ENCODE measurements around the gene PIGP. TPM values are rescaled to one million over a fixed set of nuclear protein-coding genes. Genes with fewer than 3 reads are reported as not detected.
A peak's percentile ranks its signal among the peaks of the same experiment; 100 is the strongest.

Gene PIGP
- total RNA-seq, 2 experiments from 2014 or later, result 12.0 to 15.2 TPM

DNA sequence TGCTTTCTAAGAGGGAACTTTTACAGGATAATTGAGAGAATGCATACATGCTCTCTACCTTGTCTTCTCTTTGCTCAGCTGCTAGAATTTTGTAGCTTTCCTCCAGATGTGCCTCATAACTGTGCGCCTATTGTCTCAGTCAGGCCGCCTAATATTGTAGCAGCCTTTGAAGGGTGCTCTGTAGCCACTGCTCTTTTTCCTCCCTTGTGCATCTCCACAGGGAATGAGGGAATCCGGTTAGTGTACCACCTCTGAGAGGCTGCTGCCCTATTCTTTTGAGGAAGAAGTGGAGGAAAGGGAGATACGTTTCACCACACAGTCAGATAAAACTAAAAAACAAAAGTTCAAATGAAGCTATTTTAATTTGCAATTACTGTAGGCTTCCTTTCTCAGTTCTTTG is 22.9 kb upstream of the PIGP start:
- no peak for ATAC-seq
- CTCF ChIA-PET, result no interaction called here
- no peak overlapping the region for H3K27ac Mint-ChIP-seq

DNA sequence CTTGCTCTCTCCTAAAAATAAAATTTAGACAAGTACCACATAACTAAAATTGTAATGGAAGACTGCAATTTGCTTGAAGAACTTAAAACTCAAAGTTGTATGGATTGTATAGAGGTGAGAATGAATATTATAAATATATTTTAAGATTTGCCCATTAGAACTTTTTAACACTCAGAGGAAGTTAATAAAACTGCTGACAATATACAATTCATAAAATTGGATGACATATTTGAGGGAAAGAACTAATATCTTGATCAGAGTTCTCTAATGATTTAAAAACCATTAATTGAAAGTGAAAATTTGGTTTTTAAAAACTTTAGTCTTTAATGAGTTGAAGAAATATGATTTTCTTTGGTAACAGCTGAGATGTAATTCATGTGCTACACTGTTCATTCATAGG is 21.1 kb upstream of the PIGP start:
- H3K27me3 Mint-ChIP-seq (ENCODE audit: low read depth), result no peaks in the 10 kb centered on the region
- DNase-seq (no peak), ATAC-seq (no peak)
- no peaks in the 10 kb centered on the region for H3K9me3 Mint-ChIP-seq (ENCODE audit: insufficient read depth)
- no peak overlapping the region for H3K27ac Mint-ChIP-seq
- no peaks in the 10 kb centered on the region for H3K4me1 Mint-ChIP-seq (ENCODE audit: low read depth)
- POLR2A ChIA-PET, result no interaction called here
- CTCF ChIA-PET, result no interaction called here
- H3K36me3 Mint-ChIP-seq (ENCODE audit: low read depth), result peaks cover 40% of the 10 kb centered on the region
- no peak overlapping the region for H3K4me3 Mint-ChIP-seq

More for the DNA sequence above, 22.9 kb upstream of the PIGP start:
- Mint-ChIP-seq H3K4me1 (ENCODE audit: low read depth) (no peaks in the 10 kb centered on the region), H3K4me3 (no peak overlapping the region), H3K36me3 (ENCODE audit: low read depth) (peaks cover 35% of the 10 kb centered on the region), H3K27me3 (ENCODE audit: low read depth) (no peaks in the 10 kb centered on the region), H3K9me3 (ENCODE audit: insufficient read depth) (no peaks in the 10 kb centered on the region)
- no peak for DNase-seq
- POLR2A ChIA-PET, result no interaction called here

DNA sequence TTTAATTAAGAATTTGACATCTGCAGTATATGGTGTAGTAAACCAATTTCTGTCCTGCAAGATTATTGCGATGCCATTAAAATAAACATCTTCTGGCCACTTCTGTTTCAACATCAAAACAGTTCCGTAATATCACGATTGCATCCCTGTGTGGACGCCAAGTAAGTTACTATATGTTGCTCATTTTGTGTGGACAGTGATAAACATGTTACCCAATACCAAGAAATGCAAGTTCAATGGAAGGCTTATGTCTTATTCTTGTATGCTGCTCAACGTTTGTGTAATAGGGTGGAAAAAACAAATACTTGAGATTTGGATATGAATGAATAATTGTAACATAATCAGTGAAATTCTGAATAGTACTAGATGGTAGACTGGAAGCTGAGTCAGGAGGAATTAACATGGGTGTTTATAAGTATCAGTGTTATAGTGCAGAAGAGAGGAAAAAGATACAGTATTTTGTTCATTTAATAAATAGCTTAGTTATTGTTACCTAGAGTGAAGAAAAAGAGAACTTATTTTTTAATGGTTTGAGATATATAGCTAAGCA is 15.4 kb upstream of the PIGP start:
- CTCF ChIA-PET, result interaction anchor here (1.2 kb wide), 1 partner anchor 10 kb away, joined by 3 read pairs; no protein-coding TSS in a partner anchor
- no peak overlapping the region for H3K27ac Mint-ChIP-seq
- POLR2A ChIA-PET, result no interaction called here

DNA sequence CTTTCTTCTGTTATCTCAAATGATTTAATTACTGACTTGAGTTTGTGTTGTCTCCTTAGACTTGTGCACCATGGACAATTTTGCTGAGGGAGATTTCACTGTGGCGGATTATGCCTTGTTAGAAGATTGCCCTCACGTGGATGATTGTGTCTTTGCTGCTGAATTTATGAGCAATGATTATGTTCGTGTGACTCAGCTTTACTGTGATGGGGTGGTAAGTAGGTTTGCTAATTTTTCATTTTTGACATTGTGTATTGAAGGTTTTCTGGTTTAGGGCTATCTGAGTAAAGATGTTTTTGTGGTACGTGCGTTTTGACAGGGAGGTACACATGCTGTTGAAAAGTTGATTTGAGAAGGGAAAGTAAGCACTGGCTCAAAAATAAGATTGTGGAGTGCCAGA is 14.3 kb upstream of the PIGP start:
- Mint-ChIP-seq H3K27me3 (ENCODE audit: low read depth) (no peaks in the 10 kb centered on the region), H3K36me3 (ENCODE audit: low read depth) (peaks cover 19% of the 10 kb centered on the region), H3K4me1 (ENCODE audit: low read depth) (peaks cover 4% of the 10 kb centered on the region), H3K9me3 (ENCODE audit: insufficient read depth) (no peaks in the 10 kb centered on the region), H3K27ac (no peak overlapping the region), H3K4me3 (no peak overlapping the region)
- POLR2A ChIA-PET, result interaction anchor here (0.5 kb wide), 1 partner anchor 72 kb away, joined by 3 read pairs; no protein-coding TSS in a partner anchor
- CTCF ChIA-PET, result interaction anchor here (0.9 to 2.1 kb wide), 3 partner anchors 12 to 110 kb away, joined by 3 to 4 read pairs (median 4); no protein-coding TSS in a partner anchor
- ATAC-seq (no peak), DNase-seq (no peak)

More for the DNA sequence above, 15.4 kb upstream of the PIGP start:
- H3K27me3 Mint-ChIP-seq (ENCODE audit: low read depth), result no peaks in the 10 kb centered on the region
- peaks cover 2% of the 10 kb centered on the region for H3K4me1 Mint-ChIP-seq (ENCODE audit: low read depth)
- peaks cover 20% of the 10 kb centered on the region for H3K36me3 Mint-ChIP-seq (ENCODE audit: low read depth)
- H3K9me3 Mint-ChIP-seq (ENCODE audit: insufficient read depth), result no peaks in the 10 kb centered on the region
- H3K4me3 Mint-ChIP-seq, result no peak overlapping the region
- no peak for ATAC-seq
- no peak for DNase-seq

DNA sequence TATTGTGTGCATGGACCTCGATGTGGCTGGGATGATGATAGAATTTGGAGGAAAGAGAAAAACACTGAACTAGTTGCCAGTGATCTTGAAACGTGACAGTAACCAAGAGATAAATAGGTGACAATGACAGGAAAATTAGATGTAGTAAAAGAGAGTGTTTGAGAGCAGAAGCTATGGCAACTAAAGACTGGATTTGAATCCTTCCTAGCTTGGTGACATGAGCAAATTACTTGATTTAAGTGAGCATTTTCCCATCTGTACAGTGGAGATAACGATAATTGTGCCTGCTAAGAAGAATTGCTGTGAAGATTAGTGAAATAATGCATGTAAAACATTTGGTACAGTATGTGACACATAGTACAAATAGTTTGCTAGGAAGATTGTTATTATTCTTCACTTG is 12.9 kb upstream of the PIGP start:
- H3K36me3 Mint-ChIP-seq (ENCODE audit: low read depth), result peaks cover 14% of the 10 kb centered on the region
- DNase-seq, result no peak
- H3K4me1 Mint-ChIP-seq (ENCODE audit: low read depth), result peaks cover 6% of the 10 kb centered on the region
- H3K9me3 Mint-ChIP-seq (ENCODE audit: insufficient read depth), result no peaks in the 10 kb centered on the region
- ChIA-PET POLR2A (no interaction called here), CTCF (interaction anchor here (1.2 to 2.1 kb wide), 2 partner anchors 15 to 76 kb away, joined by 3 to 4 read pairs; no protein-coding TSS in a partner anchor)
- no peak overlapping the region for H3K27ac Mint-ChIP-seq
- no peak for ATAC-seq
- H3K4me3 Mint-ChIP-seq, result no peak overlapping the region
- H3K27me3 Mint-ChIP-seq (ENCODE audit: low read depth), result no peaks in the 10 kb centered on the region

DNA sequence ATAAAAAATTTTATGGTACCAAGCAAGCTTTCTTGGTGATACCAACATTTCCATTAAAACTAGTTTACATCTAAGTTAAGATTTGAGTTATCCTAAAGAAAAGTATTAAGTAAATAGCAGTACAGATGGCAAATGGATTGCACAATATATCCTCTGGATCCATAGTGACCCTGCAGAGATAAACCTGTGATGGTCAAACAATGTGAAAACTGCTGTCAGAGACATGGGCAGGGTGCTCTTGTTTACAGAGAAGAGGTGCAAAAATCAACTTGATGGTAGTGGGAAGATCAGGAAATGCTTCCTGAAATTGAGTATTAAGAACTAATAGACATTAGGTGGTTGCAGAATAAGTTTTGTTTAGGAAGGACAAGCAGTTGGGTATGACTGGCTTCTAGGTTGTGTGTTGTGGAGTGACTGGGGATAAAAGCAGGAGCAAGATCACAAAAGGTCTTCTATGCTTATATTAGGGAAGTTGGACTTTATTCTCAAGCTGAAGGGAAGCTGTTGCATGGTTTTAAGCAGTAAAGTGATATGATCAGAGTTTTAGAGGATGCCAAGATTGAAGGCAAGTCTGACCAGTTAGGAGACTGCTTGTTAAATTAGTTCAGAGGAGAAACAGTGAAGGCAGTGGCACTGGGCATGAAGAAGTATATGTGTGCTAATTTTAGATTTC is 10.1 kb upstream of the PIGP start:
- Mint-ChIP-seq H3K9me3 (ENCODE audit: insufficient read depth) (no peaks in the 10 kb centered on the region), H3K4me1 (ENCODE audit: low read depth) (peaks cover 10% of the 10 kb centered on the region), H3K36me3 (ENCODE audit: low read depth) (peaks cover 6% of the 10 kb centered on the region), H3K4me3 (no peak overlapping the region), H3K27me3 (ENCODE audit: low read depth) (no peaks in the 10 kb centered on the region), H3K27ac (no peak overlapping the region)
- no peak for DNase-seq
- POLR2A ChIA-PET, result no interaction called here
- no peak for ATAC-seq
- CTCF ChIA-PET, result no interaction called here

DNA sequence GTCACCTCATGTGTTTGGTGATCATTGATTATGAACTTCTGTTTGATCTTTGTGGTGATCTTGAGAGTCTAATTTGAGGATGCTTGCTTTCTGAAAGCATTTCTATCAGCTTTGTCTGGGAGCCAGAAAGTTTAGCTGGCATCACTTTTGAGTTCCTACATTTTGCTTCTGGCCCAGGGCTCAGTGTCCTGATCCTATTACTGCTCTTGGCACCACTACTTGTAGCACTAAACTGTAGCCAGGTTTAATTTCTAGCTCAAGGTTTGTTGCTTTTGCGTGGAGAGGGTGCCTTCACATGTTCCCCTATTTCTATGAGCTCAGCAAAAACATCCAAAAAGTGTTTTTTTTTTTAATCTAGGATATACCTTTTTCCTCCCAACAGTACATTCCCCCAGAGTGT is 9.5 kb upstream of the PIGP start:
- Mint-ChIP-seq H3K36me3 (ENCODE audit: low read depth) (peaks cover 6% of the 10 kb centered on the region), H3K27ac (no peak overlapping the region), H3K27me3 (ENCODE audit: low read depth) (no peaks in the 10 kb centered on the region), H3K4me3 (no peak overlapping the region), H3K9me3 (ENCODE audit: insufficient read depth) (no peaks in the 10 kb centered on the region), H3K4me1 (ENCODE audit: low read depth) (peaks cover 11% of the 10 kb centered on the region)
- POLR2A ChIA-PET, result no interaction called here
- ATAC-seq, result no peak
- DNase-seq, result no peak
- CTCF ChIA-PET, result interaction anchor here (0.8 kb wide), 1 partner anchor 106 kb away, joined by 3 read pairs; no protein-coding TSS in a partner anchor

DNA sequence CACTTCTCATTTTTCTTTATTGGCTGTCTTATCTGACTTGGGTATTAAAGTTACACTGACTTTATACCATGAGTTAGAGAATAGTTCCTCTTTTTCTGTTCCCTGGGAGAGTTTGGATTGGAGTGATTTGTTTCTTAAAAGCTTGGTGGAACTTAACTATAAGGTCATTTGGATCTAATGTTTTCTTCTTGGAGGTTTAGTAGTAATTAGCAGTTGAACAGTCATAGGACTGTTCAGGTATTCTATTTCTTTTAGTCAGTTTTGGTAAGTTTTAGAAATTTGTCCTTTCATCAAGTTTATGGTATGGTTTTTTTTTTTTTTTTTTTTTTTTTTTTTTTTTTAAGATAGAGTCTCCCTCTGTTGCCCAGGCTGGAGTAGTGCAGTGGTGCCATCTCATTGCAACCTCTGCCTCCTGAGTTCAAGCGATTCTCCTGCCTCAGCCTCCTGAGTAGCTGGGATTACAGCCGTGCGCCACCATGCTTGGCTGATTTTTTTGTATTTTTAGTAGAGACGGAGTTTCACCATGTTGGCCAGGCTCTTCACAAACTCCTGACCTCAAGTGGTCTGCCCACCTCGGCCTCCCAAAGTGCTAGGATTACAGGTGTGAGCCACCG is 6.4 kb upstream of the PIGP start:
- no peaks in the 10 kb centered on the region for H3K9me3 Mint-ChIP-seq (ENCODE audit: insufficient read depth)
- H3K36me3 Mint-ChIP-seq (ENCODE audit: low read depth), result peaks cover 8% of the 10 kb centered on the region
- ChIA-PET POLR2A (no interaction called here), CTCF (interaction anchor here (0.6 to 1.3 kb wide), 2 partner anchors 39 to 102 kb away, joined by 3 to 4 read pairs; no protein-coding TSS in a partner anchor)
- peak; percentile 60 for ATAC-seq
- peaks cover 26% of the 10 kb centered on the region for H3K4me1 Mint-ChIP-seq (ENCODE audit: low read depth)
- peak; percentile 34 for DNase-seq
- H3K4me3 Mint-ChIP-seq, result no peak overlapping the region
- H3K27ac Mint-ChIP-seq, result no peak overlapping the region
- H3K27me3 Mint-ChIP-seq (ENCODE audit: low read depth), result no peaks in the 10 kb centered on the region

DNA sequence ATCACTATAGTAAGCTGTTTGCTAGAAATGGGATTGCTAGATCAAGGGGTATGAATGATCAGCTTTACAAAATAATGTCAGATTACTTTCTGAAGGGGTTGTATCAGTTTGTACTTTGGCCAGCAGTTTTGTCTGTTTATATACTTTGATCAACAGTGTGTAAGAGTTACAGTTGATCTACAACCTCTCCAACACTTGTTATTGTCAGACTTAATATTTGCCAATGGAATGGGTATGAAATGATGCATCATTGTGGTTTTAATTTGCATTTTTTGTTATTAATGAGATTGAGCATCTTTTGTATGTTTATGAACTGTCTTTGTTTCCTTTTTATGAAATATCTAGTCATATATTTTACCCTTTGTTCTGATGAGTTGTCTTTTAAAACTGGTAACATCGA is 4.5 kb upstream of the PIGP start:
- H3K27me3 Mint-ChIP-seq (ENCODE audit: low read depth), result no peaks in the 10 kb centered on the region
- H3K27ac Mint-ChIP-seq, result no peak overlapping the region
- H3K9me3 Mint-ChIP-seq (ENCODE audit: insufficient read depth), result no peaks in the 10 kb centered on the region
- no peak overlapping the region for H3K4me3 Mint-ChIP-seq
- no peak for DNase-seq
- peaks cover 6% of the 10 kb centered on the region for H3K36me3 Mint-ChIP-seq (ENCODE audit: low read depth)
- ATAC-seq, result no peak
- CTCF ChIA-PET, result interaction anchor here (1.3 kb wide), 1 partner anchor 24 kb away, joined by 4 read pairs; no protein-coding TSS in a partner anchor
- POLR2A ChIA-PET, result interaction anchor here (0.6 kb wide), 1 partner anchor 148 kb away, joined by 3 read pairs; no protein-coding TSS in a partner anchor
- peaks cover 26% of the 10 kb centered on the region for H3K4me1 Mint-ChIP-seq (ENCODE audit: low read depth)

DNA sequence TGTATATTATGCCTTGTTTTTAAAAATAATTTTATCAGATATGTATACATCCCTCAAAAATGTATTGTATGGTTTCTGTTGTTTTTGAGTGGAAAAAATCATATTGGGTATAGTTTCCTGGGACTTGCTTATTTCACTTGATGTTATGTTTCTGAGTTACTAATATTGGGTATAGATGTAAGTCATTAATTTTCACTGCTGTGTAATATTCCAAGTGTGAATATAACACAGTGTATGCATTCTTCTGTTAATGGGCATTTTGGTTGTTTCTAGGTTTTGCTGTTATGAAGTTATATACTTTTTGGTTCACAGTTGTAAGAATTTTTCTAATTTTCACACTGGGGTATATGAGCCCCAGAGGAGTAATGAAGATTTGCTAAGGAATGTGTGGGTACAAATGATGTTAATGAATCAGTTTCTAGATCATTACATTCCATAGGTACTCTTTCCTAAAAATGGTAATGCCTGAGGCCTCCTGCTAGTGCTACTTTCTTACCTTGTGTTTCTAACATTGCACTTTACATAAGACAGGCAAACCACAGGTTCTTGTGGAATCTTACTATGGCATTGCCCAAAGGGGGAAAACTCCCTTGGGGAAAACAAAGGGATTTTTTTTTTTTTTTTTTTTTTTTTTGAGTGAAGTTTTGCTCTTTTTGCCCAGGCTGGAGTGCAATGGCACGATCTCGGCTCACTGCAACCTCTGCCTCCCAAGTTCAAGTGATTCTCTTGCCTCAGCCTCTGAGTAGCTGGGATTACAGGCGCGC is 3.4 kb upstream of the PIGP start:
- Mint-ChIP-seq H3K9me3 (ENCODE audit: insufficient read depth) (no peaks in the 10 kb centered on the region), H3K4me1 (ENCODE audit: low read depth) (peaks cover 33% of the 10 kb centered on the region), H3K27ac (no peak overlapping the region), H3K27me3 (ENCODE audit: low read depth) (no peaks in the 10 kb centered on the region), H3K4me3 (no peak overlapping the region), H3K36me3 (ENCODE audit: low read depth) (peaks cover 4% of the 10 kb centered on the region)
- ChIA-PET CTCF (no interaction called here), POLR2A (no interaction called here)
- ATAC-seq (no peak), DNase-seq (no peak)

DNA sequence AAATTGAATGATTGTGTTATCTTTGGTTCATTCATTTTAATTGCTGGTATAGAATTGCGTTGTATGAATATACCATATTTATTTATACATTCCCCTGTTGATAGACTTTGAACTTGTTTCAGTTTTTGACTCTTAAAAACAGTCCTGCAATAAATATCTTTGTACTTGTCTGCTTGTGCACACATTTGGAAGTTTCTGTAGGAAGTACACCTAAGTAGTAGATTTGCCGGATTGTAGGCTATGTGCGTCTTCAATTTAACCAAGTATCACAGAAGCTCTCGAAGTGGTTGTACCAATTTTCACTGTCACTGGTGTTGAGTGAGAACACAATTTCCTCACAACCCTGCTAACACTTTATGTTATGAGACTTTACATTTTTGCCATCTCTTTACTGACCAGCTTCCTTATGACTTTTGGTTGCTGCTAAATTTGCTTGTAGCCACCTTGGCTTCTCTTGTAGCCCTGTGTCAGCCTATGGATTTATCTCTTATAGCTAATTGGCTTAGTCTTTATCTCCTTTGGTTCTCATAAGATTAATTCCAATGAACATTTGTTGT is 2.4 kb upstream of the PIGP start:
- peak overlapping the region; percentile 88 for H3K4me3 Mint-ChIP-seq
- CTCF ChIA-PET, result interaction anchor here (1.4 kb wide), 1 partner anchor 65 kb away, joined by 3 read pairs; no protein-coding TSS in a partner anchor
- POLR2A ChIA-PET, result no interaction called here

More for the DNA sequence above, 2.4 kb upstream of the PIGP start:
- no peak overlapping the region for H3K27ac Mint-ChIP-seq
- DNase-seq (no peak), ATAC-seq (no peak)
- H3K36me3 Mint-ChIP-seq (ENCODE audit: low read depth), result peaks cover 10% of the 10 kb centered on the region
- H3K9me3 Mint-ChIP-seq (ENCODE audit: insufficient read depth), result no peaks in the 10 kb centered on the region
- H3K4me1 Mint-ChIP-seq (ENCODE audit: low read depth), result peaks cover 40% of the 10 kb centered on the region
- no peaks in the 10 kb centered on the region for H3K27me3 Mint-ChIP-seq (ENCODE audit: low read depth)
